Kidney (tissue), 14 donors: ENCODE data around the gene CABLES2. TPM values are rescaled to one million over a fixed set of nuclear protein-coding genes. Genes with fewer than 3 reads are reported as not detected.

ENCODE experiments used
- DNase-seq, 5 donors: peaks; one replicate each; pipeline ENCODE4 v3.0.0-alpha.2; 2013 to 2020
- FAIRE-seq: peaks from 2 replicates; lab custom pipeline; 2012; peaks lifted over from hg19 to GRCh38; lab: Jason Lieb, UNC
- H3K27ac ChIP-seq, 2 donors: one replicate each; pipeline ENCODE4 v1.7.0; 2013; ENCODE audit warnings: low read depth in 2 of 2, low read length in 2 of 2, inconsistent platforms in 1 of 2
- H3K27me3 ChIP-seq: one replicate; pipeline ENCODE4 v1.7.1; 2013; ENCODE audit warnings: low read length, inconsistent platforms; ENCODE audit not compliant: control insufficient read depth, insufficient read depth
- H3K36me3 ChIP-seq, 3 donors: one replicate each; pipeline versions ENCODE4 v1.7.0 to v1.7.1; 2013; ENCODE audit warnings: low read length in 3 of 3, control low read depth in 1 of 3, inconsistent platforms in 1 of 3; ENCODE audit not compliant: insufficient read depth in 3 of 3, control insufficient read depth in 2 of 3
- H3K4me1 ChIP-seq, 3 donors: one replicate each; pipeline versions ENCODE4 v1.7.0 to v1.7.1; 2013; ENCODE audit warnings: low read length in 3 of 3, inconsistent platforms in 1 of 3, low read depth in 1 of 3; ENCODE audit not compliant: control insufficient read depth in 2 of 3, insufficient read depth in 2 of 3
- H3K4me3 ChIP-seq, 3 donors: one replicate each; pipeline versions ENCODE4 v1.7.0 to v1.8.1; 2013; ENCODE audit warnings: low read length in 3 of 3, control low read depth in 1 of 3, inconsistent platforms in 1 of 3
- H3K9ac ChIP-seq, 3 donors: one replicate each; pipeline versions ENCODE4 v1.7.0 to v1.7.1; 2013; ENCODE audit warnings: low read length in 3 of 3, control low read depth in 1 of 3, inconsistent platforms in 1 of 3
- H3K9me3 ChIP-seq, 3 donors: one replicate each; pipeline versions ENCODE4 v1.7.0 to v1.7.1; 2013; ENCODE audit warnings: low read length in 3 of 3, control low read depth in 1 of 3, inconsistent platforms in 1 of 3; ENCODE audit not compliant: control insufficient read depth in 2 of 3, insufficient read depth in 1 of 3
- intact Hi-C: fragments of 100-400 bp; cut with DNase I; formaldehyde crosslinking; loops from one replicate; pipeline ENCODE4 v1.11.1; 2022
- polyA plus RNA-seq: library from polyadenylated mRNA; stranded (reverse); fragments of 350-450 nt; fragmentation: Illumina TruSeq; extraction: RNeasy Lipid Tissue Mini Kit (QIAGEN cat#74804); gene quantifications from one replicate; pipeline ENCODE4 v1.2.3, GENCODE V29; 2014; ENCODE audit warnings: low read depth, low replicate concordance; ENCODE audit not compliant: insufficient read depth
- total RNA-seq: library from RNA; stranded (reverse); fragmentation: NEBNext Ultra II Directional; extraction: Animal tissue kit (Norgen Biotek cat#: 25700); gene quantifications from one replicate; pipeline ENCODE4 v1.2.1, GENCODE V29; 2021
- TF ChIP-seq, protein P1 (sequence below): IDR thresholded peaks from 3 replicates; pipeline ENCODE4 v1.5.1; 2012; ENCODE audit warnings: mild to moderate bottlenecking, moderate library complexity, borderline replicate concordance; ENCODE audit not compliant: insufficient read depth; ENCODE audit errors: extremely low read depth
- donor health status: control.
- donor health status: control.
- donor health status: control.
- donor health status: control.
- donor health status: control.
- donor health status: DM: yes; HTN: yes; CAD: no.
- donor health status: Normal renal cell carcinoma (clear cell type).

CABLES2 gene
- total and polyA plus RNA-seq, 2 donors from 2014 or later: 2.0 to 4.5 TPM

- intact Hi-C loops: no loop called here
- H3K27me3 ChIP-seq: no peaks in the 10 kb centered on the region
- no peak for DNase-seq
Observed at GRCh38 chr20:62451156-62451767, 44.2 kb upstream of the CABLES2 start.

GRCh38 chr20:62449951-62450691 is 43.0 kb upstream of the CABLES2 start:
- no peaks in the 10 kb centered on the region for H3K36me3 ChIP-seq
- no peak overlapping the region for H3K9ac ChIP-seq
- no peaks in the 10 kb centered on the region for H3K9me3 ChIP-seq
- H3K27me3 ChIP-seq: no peaks in the 10 kb centered on the region
- TF ChIP-seq, protein P1, sequence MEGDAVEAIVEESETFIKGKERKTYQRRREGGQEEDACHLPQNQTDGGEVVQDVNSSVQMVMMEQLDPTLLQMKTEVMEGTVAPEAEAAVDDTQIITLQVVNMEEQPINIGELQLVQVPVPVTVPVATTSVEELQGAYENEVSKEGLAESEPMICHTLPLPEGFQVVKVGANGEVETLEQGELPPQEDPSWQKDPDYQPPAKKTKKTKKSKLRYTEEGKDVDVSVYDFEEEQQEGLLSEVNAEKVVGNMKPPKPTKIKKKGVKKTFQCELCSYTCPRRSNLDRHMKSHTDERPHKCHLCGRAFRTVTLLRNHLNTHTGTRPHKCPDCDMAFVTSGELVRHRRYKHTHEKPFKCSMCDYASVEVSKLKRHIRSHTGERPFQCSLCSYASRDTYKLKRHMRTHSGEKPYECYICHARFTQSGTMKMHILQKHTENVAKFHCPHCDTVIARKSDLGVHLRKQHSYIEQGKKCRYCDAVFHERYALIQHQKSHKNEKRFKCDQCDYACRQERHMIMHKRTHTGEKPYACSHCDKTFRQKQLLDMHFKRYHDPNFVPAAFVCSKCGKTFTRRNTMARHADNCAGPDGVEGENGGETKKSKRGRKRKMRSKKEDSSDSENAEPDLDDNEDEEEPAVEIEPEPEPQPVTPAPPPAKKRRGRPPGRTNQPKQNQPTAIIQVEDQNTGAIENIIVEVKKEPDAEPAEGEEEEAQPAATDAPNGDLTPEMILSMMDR: no peak
- FAIRE-seq (no peak), DNase-seq (peak in 3 of 5 donors; percentile 54 to 66 (median 56))
- peaks cover 0 to 9% (median 0%) of the 10 kb centered on the region in 3 donors for H3K4me1 ChIP-seq
- no peak overlapping the region for H3K4me3 ChIP-seq
- H3K27ac ChIP-seq: no peak overlapping the region
- intact Hi-C loops: no loop called here

More at GRCh38 chr20:62451156-62451767, 44.2 kb upstream of the CABLES2 start:
- no peak overlapping the region for H3K9ac ChIP-seq
- H3K4me3 ChIP-seq: no peak overlapping the region
- no peaks in the 10 kb centered on the region for H3K9me3 ChIP-seq
- no peak for FAIRE-seq
- no peaks in the 10 kb centered on the region for H3K36me3 ChIP-seq
- TF ChIP-seq, protein P1: no peak
- H3K4me1 ChIP-seq: peaks cover 0 to 10% (median 0%) of the 10 kb centered on the region in 3 donors
- H3K27ac ChIP-seq: no peak overlapping the region

DNA sequence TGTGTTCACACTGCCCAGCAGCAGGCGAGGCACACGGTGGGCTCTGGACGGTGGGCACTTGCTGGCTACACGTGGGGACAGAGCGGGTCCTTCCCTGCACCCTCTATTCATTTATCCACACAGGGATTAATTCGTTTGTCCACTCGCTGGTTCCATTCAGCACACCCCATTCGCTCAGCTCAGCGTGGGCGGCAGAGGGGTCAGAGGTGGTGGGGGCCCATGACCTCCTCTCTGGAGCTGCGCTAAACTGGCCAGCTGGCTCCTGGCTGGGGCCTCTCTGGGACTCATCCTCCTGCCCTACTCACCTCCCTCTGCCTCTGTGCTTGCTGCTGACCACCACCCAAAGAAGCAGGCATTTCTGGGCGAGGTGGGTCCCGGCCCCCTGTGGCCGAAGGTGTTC is 41.7 kb upstream of the CABLES2 start:
- no peak for DNase-seq
- Histone ChIP-seq H3K36me3 (no peaks in the 10 kb centered on the region), H3K9ac (no peak overlapping the region), H3K4me3 (no peak overlapping the region), H3K27ac (no peak overlapping the region), H3K27me3 (no peaks in the 10 kb centered on the region), H3K4me1 (peaks cover 0 to 6% (median 0%) of the 10 kb centered on the region in 3 donors), H3K9me3 (no peaks in the 10 kb centered on the region)
- no peak for FAIRE-seq
- TF ChIP-seq, protein P1: no peak
- intact Hi-C loops: no loop called here
